22Rv1 (cell line): ENCODE results near the gene CNTNAP2.

ENCODE experiments used
- ZFX ChIP-seq: fragments of 450-650 bp; IDR thresholded peaks from 2 replicates; pipeline ENCODE4 v1.6.1; 2017; ENCODE audit warnings: antibody characterized with exemption, borderline replicate concordance
- TF ChIP-seq, protein P1 (sequence below): fragments of 450-650 bp; IDR thresholded peaks from 2 replicates; pipeline ENCODE4 v1.5.1; 2017; ENCODE audit warnings: mild to moderate bottlenecking

DNA sequence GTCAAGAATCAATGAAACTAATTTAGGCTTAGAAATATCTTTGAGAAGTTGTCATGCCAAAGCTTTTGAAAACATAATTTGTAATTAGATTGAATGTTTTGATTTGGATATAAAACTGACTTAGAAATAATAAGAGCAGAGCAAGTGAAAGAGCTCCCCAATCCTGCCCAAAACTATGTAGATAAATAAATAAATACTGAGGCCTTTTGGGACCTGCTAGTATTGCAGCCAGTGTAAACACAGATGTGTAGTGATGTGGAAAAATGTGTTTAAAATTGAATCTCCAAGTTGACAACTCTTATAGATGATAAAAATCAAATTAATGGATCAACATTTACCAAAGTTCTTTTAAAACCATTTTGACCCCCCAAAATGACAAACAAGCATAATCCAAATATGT is 896.1 kb downstream of the CNTNAP2 start:
- TF ChIP-seq, protein P1, sequence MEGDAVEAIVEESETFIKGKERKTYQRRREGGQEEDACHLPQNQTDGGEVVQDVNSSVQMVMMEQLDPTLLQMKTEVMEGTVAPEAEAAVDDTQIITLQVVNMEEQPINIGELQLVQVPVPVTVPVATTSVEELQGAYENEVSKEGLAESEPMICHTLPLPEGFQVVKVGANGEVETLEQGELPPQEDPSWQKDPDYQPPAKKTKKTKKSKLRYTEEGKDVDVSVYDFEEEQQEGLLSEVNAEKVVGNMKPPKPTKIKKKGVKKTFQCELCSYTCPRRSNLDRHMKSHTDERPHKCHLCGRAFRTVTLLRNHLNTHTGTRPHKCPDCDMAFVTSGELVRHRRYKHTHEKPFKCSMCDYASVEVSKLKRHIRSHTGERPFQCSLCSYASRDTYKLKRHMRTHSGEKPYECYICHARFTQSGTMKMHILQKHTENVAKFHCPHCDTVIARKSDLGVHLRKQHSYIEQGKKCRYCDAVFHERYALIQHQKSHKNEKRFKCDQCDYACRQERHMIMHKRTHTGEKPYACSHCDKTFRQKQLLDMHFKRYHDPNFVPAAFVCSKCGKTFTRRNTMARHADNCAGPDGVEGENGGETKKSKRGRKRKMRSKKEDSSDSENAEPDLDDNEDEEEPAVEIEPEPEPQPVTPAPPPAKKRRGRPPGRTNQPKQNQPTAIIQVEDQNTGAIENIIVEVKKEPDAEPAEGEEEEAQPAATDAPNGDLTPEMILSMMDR, result no peak
- no peak for TF ChIP-seq ZFX
